LNCAP (cell line): Measurements from ENCODE around the gene ASPA.

Experiments
- TF ChIP-seq, protein P1 (sequence below): fragments of 450-650 bp; IDR thresholded peaks from 2 replicates; pipeline ENCODE4 v1.5.1; 2017; ENCODE audit warnings: mild to moderate bottlenecking

ASPA gene

DNA sequence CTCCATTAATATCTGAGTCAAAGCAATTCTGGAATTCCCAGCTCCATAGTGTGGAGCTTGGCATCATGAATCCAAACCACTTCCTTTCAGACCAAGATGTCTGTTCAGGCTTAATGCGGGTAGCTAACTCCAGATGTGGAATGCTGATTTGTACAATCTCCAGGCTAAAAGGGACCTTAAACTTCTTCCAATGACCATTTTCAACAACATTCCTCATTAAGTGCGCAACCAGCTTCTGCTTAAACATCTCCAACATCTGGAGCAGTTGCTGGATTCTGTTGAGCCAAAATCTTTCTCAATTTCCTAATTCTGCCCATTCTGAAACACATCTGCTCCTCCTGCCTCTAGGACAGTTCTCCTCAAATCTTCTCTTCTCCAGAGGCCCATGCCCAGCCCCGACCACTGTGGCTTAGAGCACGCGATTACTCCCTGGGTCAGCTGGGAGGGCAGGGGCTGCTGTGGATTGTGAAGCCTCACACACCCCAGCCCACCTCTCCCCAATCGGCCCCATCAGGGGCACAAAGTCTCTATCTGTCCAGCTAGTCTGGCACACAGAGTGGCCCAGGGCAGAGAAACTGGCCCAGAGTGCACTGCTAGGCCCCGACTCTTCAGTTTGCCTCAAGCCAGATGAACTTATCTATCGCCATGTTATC is 36.2 kb downstream of the ASPA start:
- TF ChIP-seq, protein P1, sequence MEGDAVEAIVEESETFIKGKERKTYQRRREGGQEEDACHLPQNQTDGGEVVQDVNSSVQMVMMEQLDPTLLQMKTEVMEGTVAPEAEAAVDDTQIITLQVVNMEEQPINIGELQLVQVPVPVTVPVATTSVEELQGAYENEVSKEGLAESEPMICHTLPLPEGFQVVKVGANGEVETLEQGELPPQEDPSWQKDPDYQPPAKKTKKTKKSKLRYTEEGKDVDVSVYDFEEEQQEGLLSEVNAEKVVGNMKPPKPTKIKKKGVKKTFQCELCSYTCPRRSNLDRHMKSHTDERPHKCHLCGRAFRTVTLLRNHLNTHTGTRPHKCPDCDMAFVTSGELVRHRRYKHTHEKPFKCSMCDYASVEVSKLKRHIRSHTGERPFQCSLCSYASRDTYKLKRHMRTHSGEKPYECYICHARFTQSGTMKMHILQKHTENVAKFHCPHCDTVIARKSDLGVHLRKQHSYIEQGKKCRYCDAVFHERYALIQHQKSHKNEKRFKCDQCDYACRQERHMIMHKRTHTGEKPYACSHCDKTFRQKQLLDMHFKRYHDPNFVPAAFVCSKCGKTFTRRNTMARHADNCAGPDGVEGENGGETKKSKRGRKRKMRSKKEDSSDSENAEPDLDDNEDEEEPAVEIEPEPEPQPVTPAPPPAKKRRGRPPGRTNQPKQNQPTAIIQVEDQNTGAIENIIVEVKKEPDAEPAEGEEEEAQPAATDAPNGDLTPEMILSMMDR, result no peak

DNA sequence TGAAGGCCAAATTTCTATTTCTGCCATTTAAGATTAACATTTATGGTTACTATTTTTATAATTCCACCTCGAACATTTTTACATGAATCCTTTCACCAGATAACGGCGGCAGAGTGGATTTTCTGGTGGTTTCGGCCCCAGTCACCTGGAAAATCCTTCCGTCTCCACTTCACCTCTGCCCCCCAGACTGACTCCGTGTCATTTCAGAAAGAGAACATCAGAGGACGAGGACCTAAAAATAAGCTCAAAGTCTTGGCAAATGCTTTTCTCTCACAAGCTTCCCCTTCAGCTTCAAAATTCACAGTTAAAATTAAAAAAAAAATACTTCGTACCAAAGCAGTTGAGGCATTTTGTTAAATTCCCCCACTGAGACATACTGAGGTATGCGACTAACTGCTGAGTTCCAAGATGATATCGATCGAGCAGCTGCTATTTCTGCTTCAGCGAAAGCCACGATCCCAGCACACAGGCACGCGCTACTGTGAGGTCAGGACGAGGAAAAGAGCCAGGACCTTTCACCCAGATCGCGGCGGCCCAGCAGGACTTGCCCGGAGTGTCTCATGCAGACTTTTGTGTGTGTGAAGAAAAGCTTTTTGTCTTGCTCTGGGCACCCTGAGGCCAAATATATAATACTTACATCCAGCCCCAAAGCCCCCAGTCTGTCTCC is 36.8 kb downstream of the ASPA start:
- TF ChIP-seq, protein P1, result no peak

DNA sequence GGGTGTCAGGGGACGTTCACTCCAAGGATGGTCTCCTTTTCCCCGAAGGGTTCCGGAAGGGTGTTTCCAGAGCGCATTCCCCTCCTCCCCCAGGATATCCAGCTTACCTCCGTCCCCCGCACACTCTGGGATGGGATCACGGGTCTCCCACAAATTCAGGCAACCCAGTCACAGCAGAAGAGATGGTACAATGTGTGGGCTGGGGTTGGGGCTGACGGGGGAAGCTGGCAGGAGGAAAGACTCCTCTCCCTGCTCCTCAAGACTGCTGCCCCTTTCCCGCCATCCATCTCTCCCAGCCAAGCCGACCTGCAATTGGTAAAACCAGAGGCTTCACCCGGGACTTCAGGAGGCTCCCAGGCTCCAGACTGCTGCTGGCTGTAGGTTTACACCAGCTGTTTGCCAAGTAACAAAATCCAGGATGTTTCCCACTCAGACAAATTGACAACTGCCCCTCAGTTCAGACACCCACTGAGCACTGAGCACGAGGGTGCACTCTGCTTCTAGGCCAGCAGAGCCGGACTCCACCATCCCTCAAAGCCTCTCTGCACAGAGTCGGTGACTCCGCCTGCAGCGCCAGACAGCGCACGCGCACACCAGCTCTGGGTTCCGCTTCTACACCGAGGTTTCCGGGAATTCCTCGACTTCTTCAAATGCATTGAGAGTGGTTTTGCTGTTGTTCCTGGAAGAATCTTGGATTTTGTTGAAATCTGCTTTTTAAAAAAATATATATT is 37.7 kb downstream of the ASPA start:
- TF ChIP-seq, protein P1, result no peak

DNA sequence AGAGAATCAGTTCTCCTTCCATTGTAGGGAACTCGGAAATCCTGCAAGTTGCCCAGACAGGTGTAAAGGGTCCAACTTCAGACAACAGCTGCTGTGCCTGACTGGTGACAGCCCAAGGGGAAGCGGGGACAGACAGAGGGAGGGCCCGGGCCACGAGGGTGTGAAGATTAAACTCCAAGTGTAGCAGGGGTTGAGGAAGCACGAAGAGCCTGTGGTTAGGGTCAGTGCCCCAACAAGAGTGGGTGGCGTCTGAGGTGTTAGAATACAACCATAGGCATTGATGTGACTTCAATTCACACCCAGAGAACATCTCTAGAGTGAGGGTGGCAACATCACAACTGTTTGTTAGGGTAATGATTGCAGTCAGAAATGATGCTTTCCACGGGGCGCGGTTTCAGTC is 39.1 kb downstream of the ASPA start:
- TF ChIP-seq, protein P1, result no peak

DNA sequence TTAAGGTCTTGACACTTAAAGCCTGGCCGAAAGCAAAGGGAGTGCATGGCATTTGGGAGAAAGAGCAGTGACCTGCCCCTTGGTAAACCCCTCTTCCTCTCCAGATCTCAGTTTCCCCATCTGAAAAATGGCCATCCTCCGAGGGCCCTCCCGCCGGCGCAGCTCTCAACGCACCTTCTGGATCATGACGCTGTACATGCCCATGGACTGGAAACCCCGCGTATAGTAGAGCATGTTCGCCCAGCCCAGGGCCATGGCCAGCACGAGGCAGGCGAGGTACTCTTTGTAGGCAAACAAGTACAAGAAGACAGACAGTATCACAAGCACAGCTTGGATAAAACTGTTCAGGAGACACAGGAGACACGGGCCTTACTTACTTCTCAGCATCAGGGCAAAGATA is 48.2 kb downstream of the ASPA start:
- TF ChIP-seq, protein P1, result no peak

DNA sequence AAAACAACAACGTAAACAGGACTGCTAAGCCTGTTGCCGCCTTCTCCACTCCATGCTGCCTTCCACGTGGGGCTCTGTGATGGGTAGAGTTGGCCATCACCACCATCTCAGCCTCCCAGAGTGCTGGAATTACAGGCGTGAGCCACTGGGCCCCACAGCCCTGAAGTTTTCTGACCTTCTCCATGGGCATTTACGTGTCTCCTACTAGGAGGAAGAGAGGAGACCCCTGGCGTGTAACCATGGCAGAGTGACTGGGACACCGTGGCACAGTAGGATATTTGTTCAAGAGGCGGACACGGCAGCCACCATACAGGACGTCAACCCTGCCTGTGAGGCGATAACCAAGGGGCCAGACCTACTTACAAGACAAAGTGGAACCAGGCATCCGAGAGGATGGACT is 50.7 kb downstream of the ASPA start:
- TF ChIP-seq, protein P1, result no peak

DNA sequence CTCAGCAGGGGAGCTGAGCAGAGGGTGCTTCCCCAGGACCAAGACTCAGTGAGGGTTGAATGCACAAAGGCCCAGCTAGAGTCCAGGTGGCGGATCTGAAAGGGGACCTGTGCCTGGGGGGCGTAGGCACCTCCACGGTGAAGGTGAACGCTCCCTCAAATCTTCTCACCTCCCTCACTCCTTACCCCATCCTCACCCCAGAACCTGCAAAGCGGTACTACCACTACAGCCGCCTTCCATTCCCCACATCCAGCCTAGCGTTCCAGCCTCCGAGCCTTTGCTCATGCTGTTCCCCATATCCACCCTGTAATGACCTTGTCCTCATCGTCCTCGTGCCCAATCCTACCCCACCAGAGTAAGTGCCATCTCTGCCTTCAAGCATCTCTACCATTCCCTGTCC is 51.2 kb downstream of the ASPA start:
- TF ChIP-seq, protein P1, result no peak
